Lower lobe of right lung (tissue), 2 donors: ENCODE measurements around the gene RFX4. TPM values are rescaled to one million over a fixed set of nuclear protein-coding genes. Genes with fewer than 3 reads are reported as not detected.

Source experiments
- ATAC-seq, 2 donors: fragments of 200-7000 bp; cut with Tn5 transposase; one replicate each; pipeline ENCODE4 v1.9.1; 2020 to 2022; ENCODE audit warnings: mild to moderate bottlenecking in 2 of 2, moderate library complexity in 2 of 2
- DNase-seq: peaks from one replicate; pipeline ENCODE4 v3.0.0-alpha.2; 2020
- H3K27ac ChIP-seq: fragments of 200-600 bp; one replicate; pipeline ENCODE4 v1.8.0; 2022
- H3K27me3 ChIP-seq: fragments of 200-600 bp; one replicate; pipeline ENCODE4 v1.8.0; 2022; ENCODE audit warnings: low read depth
- H3K36me3 ChIP-seq: fragments of 200-600 bp; one replicate; pipeline ENCODE4 v1.8.0; 2022; ENCODE audit warnings: mild to moderate bottlenecking
- H3K4me1 ChIP-seq: fragments of 200-600 bp; one replicate; pipeline ENCODE4 v1.8.0; 2022
- H3K4me3 ChIP-seq: fragments of 200-600 bp; one replicate; pipeline ENCODE4 v1.8.0; 2022; ENCODE audit warnings: mild to moderate bottlenecking
- H3K9me3 ChIP-seq: fragments of 200-600 bp; one replicate; pipeline ENCODE4 v1.8.0; 2022
- intact Hi-C: fragments of 100-400 bp; cut with DNase I; formaldehyde crosslinking; loops from one replicate; pipeline ENCODE4 v1.11.0; 2022
- long read RNA-seq: library from polyadenylated mRNA; unstranded; transcript quantifications from one replicate; pipeline ENCODE4 v2.0.0, GENCODE V29; 2021
- total RNA-seq: library from RNA; stranded (reverse); fragmentation: NEBNext Ultra II Directional; extraction: Animal tissue kit (Norgen Biotek cat#: 25700); gene quantifications from one replicate; pipeline ENCODE4 v1.2.1, GENCODE V29; 2021
- TF ChIP-seq, protein P1 (sequence below): fragments of 200-600 bp; IDR thresholded peaks from one replicate; pipeline ENCODE4 v1.8.0; 2022; ENCODE audit warnings: antibody characterized with exemption, mild to moderate bottlenecking
- donor health status: DM: no; HTN: yes; CAD: no; lungs with severe emphysema.

The RFX4 gene
- not detected for total RNA-seq
- long read RNA-seq, result 0 reads

DNA sequence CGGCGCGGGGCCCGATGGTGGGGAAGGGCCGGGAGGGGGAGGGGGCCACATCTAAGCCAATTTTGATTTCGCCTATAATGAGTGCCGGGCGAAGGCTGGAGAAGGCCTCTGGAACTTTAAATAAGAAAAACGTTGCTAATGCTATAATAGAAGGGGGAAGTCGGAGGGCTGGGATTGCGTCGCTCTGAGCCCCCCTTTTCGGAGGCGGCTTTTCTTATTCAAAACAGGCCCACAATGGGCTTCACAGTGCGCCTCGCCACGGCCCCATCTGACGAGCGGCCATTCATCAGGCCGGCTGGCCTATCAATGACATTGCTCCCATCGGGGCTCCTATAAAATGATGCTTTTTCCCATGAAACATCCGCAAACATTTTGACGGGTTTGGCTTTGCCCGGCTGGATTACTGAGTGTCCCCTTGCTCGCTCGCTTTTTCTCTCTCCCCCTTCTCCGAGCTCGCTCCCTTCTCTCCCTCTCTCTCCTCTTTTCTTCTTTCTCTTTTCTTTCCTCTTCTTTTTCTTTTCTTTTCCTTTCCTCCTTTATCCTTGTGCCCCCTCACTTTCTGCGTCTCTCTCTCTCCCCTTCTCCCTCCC lies at the start of gene RFX4:
TSS of gene RFX4 (plus strand) at position 364 of the 590 bp plus-strand sequence. CDS start 317 bp downstream, outside the sequence.
- DNase-seq (no peak), ATAC-seq (no peak)
- H3K4me1 ChIP-seq, result peaks cover 51% of the 10 kb centered on the region
- H3K9me3 ChIP-seq, result no peaks in the 10 kb centered on the region
- TF ChIP-seq, protein P1, sequence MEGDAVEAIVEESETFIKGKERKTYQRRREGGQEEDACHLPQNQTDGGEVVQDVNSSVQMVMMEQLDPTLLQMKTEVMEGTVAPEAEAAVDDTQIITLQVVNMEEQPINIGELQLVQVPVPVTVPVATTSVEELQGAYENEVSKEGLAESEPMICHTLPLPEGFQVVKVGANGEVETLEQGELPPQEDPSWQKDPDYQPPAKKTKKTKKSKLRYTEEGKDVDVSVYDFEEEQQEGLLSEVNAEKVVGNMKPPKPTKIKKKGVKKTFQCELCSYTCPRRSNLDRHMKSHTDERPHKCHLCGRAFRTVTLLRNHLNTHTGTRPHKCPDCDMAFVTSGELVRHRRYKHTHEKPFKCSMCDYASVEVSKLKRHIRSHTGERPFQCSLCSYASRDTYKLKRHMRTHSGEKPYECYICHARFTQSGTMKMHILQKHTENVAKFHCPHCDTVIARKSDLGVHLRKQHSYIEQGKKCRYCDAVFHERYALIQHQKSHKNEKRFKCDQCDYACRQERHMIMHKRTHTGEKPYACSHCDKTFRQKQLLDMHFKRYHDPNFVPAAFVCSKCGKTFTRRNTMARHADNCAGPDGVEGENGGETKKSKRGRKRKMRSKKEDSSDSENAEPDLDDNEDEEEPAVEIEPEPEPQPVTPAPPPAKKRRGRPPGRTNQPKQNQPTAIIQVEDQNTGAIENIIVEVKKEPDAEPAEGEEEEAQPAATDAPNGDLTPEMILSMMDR, result no peak
- peaks cover 90% of the 10 kb centered on the region for H3K27me3 ChIP-seq
- peak within 1 kb of the TSS; percentile 40 for H3K4me3 ChIP-seq
- H3K36me3 ChIP-seq, result no peaks in the 10 kb centered on the region
- H3K27ac ChIP-seq, result no peak within 1 kb of the TSS
- intact Hi-C loops, result no loop called here

DNA sequence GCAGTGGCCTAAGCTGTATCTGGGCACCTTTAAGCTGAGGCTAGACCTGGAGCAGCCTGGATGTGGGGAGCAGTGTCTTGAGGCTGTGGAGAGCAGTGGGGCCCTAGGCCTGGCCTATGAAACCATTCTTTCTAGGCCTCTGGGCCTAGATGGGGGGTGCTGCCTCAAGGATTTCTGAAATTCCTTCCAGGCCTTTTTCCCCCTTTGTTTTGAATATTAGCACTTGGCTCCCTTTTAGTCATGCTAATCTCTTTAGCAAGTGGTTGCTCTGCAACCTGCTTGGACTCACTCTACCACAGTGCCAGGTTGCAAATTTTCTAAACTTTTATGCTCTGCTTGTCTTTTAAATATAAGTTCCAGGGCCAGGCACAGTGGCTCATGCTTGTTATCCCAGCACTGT lies 41.6 kb upstream of the RFX4 start:
- no peaks in the 10 kb centered on the region for H3K4me1 ChIP-seq
- H3K9me3 ChIP-seq, result peaks cover 5% of the 10 kb centered on the region
- TF ChIP-seq, protein P1, result no peak
- DNase-seq, result no peak
- H3K4me3 ChIP-seq, result no peak overlapping the region
- no peak overlapping the region for H3K27ac ChIP-seq
- ATAC-seq, result no peak
- intact Hi-C loops, result no loop called here
- no peaks in the 10 kb centered on the region for H3K36me3 ChIP-seq
- no peaks in the 10 kb centered on the region for H3K27me3 ChIP-seq

DNA sequence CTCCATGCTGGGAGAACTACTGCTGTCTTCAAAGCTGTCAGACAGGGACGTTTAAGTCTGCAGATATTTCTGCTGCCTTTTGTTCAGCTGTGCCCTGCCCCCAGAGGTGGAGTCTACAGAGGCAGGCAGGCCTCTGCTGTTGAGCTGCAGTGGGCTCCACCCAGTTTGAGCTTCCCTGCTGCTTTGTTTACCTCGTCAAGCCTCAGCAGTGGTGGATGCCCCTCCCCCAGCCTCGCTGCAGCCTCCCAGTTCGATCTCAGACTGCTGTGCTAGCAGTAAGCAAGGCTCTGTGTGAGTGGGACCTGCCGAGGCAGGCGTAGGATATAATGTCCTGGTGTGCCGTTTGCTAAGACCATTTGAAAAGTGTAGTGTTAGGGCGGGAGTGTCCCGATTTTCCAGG lies 31.4 kb upstream of the RFX4 start:
- TF ChIP-seq, protein P1, result no peak
- H3K9me3 ChIP-seq, result no peaks in the 10 kb centered on the region
- no peaks in the 10 kb centered on the region for H3K4me1 ChIP-seq
- no peaks in the 10 kb centered on the region for H3K27me3 ChIP-seq
- no peak for ATAC-seq
- DNase-seq, result no peak
- intact Hi-C loops, result no loop called here
- H3K27ac ChIP-seq, result no peak overlapping the region
- H3K4me3 ChIP-seq, result no peak overlapping the region
- no peaks in the 10 kb centered on the region for H3K36me3 ChIP-seq

DNA sequence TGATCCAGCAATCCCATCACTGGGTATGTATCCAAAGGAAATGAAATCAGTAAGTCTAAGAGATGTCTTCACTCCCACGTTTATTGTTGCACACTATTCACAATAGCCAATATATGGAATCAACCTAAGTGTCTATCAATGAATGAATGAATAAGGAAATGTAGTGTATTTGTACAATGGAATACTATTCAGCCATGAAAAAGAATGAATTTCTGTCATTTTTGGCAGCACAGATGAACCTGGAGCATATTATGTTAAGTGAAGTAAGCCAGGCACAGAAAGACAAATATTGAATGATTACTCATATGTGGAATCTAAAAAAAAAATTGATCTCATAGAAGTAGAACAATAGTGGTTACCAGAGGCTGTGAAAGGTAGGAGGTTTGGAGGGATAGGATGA lies 30.6 kb upstream of the RFX4 start:
- no peak overlapping the region for H3K27ac ChIP-seq
- H3K9me3 ChIP-seq, result no peaks in the 10 kb centered on the region
- H3K36me3 ChIP-seq, result no peaks in the 10 kb centered on the region
- intact Hi-C loops, result no loop called here
- ATAC-seq (no peak), DNase-seq (no peak)
- no peaks in the 10 kb centered on the region for H3K27me3 ChIP-seq
- no peaks in the 10 kb centered on the region for H3K4me1 ChIP-seq
- TF ChIP-seq, protein P1, result no peak
- no peak overlapping the region for H3K4me3 ChIP-seq

DNA sequence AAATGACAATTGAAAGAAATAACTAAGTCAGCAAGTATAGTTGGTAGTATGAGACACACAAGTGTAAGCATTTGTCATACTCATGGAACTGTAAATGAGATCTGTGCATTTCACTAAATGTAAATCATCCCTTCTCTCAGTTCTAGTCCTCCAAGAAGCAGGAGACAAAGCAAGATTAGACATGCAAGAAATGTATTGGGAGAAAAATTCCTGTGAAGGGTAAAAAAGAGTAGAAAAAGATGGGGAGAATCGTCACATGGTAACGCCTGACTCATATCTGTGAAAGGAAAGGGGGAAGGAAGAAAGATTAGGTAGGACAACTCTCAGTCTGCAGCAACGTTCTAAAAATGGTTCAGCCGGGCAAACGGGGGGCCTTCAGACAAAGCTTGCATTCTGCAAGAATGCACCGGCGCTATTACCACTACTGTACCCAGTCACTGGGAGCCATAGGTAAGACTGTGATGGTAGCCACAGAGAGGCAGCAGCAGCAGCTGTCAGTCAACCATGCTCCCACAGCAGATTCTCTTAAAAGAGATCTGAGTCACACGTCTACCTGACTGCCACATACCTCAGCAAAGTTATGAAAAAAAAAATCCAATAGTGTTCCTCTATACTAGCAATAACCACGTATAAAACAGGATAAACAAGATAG lies 18.0 kb upstream of the RFX4 start:
- no peak for ATAC-seq
- no peak overlapping the region for H3K27ac ChIP-seq

More for the DNA sequence above, 18.0 kb upstream of the RFX4 start:
- Histone ChIP-seq H3K9me3 (peaks cover 3% of the 10 kb centered on the region), H3K27me3 (peaks cover 18% of the 10 kb centered on the region), H3K4me3 (no peak overlapping the region), H3K4me1 (no peaks in the 10 kb centered on the region), H3K36me3 (no peaks in the 10 kb centered on the region)
- no peak for DNase-seq
- TF ChIP-seq, protein P1, result no peak
- intact Hi-C loops, result no loop called here
